GM18519 (cell line): ENCODE data around the gene VPS39.

Experiments used
- ATAC-seq: cut with Tn5 transposase; IDR thresholded peaks from one replicate; pipeline ENCODE4 v1.9.1; 2021; ENCODE audit warnings: mild to moderate bottlenecking, moderate library complexity; ENCODE audit not compliant: unreplicated experiment, low FRiP score

Gene VPS39

DNA sequence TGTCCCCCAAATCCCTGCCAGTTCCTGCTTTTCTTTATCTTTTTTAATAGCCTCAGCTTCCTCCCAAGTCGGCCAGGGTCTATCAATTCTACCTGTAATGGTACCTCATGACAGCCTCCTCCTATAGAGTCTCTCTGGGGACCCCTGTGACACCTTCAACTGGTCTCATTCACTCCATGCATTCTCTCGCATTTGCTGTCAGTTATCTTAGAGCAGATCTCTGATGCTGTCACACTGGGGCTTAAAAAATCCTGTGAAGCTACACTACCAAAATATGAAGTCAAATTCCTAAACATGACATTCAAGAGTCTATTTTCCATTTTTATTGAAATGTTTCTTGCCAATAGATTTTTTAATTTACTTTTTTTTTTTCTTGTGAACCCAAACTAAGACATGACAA, 5.5 kb downstream of the VPS39 start:
- no peak for ATAC-seq

GRCh38 chr15:42201801-42202200, 6.3 kb downstream of the VPS39 start:
- ATAC-seq = no peak

GRCh38 chr15:42199126-42199525, 9.0 kb downstream of the VPS39 start:
- ATAC-seq = no peak

DNA sequence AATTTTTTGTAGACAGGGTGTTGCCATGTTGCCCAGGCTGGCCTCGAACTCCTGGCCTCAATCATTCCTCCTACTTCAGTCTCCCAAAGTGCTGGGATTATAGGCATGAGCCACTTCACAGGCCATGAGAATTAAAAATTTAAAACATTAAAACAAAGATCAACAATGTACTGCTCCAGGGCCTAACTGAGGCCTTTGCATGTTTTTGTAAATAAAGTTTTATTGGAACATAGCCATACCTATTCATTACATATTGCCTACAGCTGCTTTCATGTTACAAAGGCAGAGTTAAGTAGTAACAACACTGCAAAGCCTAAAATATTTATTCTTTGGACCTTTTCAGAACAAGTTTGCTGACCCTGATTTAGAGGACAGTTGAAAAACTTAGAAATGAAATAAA, 9.6 kb downstream of the VPS39 start:
- ATAC-seq = no peak

- ATAC-seq = no peak
Observed at GRCh38 chr15:42194513-42194912, 13.6 kb downstream of the VPS39 start.

- ATAC-seq = no peak
Observed at GRCh38 chr15:42193383-42193782, 14.7 kb downstream of the VPS39 start.

DNA sequence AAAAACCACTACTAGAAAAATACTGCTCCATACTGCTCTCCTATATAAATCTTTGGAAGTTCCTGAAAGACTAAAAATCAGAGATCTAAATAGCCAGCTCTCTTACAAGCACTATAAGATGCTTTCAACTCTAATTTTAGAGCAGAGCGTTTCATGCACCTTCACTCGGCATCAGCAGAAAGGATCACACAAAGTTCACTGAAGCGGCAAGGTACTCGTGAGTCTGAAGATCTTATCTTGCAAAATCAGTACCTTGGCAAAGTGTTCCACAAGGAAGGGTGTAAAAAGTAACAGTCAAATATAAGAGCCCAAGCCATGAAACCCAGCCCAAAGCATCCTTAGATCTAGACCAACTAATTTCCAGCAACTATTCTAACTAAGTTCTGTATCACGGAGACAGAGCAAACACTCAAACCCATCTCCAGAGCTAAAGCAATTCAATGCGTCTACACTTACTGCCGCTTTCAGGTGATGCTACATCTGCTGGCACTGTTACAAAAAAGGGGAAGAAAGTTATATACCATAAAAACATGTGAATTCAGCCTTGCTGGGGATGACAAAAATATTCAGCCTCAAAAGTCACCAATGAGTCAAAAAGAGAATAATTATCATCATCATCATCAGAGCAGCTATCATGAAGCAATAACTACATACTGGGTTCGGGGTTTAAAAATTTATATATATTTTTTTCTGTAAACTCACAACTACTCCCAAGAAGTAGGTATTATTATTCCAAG, 16.3 kb downstream of the VPS39 start:
- ATAC-seq = no peak

DNA sequence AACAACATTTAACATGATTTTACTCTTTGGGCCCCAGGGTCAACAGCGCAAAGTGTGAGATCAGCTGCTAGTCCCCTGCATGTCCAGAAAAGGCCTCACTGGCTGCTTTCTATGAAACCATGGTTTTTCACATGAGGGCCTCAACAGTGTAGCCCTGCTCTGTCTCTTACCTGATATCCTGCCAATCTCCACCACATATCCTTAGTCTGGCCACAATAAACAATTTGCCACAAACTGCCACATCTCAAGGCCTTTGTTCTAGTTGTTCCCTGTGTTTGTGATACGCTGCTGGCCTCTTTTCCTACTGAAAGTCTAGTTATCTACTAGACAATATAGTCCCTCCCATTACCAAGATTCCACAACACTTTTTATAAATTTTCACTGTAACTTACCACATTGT, 17.7 kb downstream of the VPS39 start:
- no peak for ATAC-seq

DNA sequence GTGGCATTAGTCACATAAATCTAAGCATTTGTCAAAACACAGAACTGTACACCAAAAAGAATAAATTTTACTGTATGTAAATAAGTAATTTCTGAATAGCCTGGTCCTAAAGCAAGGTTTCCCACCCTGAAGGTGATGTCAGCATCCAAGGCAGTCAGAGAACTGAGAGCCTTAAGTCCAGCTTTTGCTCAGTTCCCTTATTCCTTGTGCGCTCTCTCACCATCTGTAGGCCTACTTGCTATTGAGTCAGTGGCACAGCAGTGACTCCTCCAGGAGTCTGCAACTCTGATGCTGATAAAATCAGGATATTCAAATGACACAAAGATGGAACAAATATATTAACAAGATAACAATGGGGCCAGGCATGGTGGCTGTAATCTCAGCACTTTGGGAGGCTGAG, 22.3 kb downstream of the VPS39 start:
- ATAC-seq = no peak

- ATAC-seq = no peak
Observed at GRCh38 chr15:42184736-42185135, 23.4 kb downstream of the VPS39 start.

DNA sequence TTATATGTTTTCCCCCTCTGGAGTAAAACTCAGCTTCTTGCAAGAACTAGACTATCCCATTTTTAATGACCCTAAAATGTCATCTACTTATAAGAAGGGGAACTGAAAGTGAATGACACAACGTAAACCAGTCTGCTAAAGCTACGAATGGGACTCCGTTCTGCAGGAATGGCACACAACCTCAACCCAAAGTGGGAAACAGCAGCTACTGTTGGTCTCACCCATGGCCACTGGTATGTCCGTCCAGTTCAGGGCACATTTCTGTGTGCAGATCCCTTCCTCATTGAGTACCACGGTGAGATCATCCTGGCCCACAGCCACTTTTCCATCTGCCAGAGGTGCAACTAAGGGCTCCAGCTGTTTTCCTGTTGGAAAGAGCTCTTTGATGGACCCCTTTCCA, 23.8 kb downstream of the VPS39 start:
- no peak for ATAC-seq

GRCh38 chr15:42182961-42183360, 25.1 kb downstream of the VPS39 start:
- ATAC-seq = no peak

DNA sequence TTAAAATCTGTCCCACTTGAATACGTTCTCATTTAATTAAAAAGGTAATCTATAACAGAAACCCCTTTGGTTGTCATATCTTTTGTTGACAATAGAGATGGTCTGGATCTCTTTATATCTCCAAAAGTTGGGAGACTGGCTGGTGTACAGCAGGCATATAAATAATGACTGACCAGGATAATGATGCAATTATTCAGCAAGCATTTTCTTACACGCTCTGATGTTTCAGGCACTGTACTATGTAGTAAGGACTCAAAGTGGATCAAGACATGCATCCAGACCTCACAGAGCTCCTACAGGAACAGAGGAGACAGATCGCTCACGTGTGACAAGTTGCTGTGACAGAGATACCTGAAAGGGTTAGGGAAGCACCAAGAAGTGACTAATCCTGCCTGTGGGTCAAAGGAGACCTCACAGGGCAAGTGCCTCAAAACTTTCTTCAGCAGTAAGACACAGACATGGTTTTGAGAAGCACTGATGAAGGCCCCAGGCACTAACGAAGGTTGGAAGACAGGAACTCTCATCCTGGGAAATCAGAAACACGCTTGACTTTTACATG, 25.7 kb downstream of the VPS39 start:
- ATAC-seq = no peak

DNA sequence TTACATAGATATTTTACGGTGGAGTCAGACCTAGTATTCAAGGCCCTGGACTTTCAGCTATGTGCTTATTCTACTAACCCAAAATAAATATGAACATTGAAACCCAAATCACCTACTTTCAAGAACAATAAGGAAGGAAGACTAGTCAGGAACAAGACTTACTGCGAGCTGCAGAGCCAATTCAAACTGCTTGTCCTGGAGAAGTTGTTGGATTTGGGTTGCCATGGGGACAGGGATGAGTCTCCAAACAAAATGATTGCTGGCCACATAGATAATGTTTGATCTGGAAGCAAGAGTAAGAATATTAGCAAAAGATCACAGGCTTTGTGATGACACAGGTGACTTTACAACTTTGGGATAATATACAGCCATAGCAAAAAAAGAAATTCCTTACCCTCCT, 30.0 kb downstream of the VPS39 start:
- no peak for ATAC-seq

DNA sequence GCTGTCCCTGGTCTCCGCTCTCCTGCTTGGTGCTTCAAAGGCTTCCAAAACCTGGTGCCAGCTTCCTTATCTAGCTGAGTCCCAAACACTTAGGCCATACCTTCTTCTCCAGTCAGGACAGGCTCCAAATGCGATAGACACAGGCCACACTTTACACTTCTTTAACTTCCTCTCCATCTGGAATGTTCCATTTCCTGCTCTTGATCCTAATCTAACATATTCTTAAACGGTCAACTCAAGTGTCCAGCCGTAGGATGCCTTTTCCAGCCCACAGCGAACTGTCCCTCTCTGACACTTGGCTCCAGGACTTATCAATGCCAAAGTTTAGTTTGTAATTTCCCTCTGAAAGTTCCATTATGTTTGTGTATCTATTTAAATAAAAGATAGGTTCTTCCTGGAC, 32.4 kb downstream of the VPS39 start:
- no peak for ATAC-seq

GRCh38 chr15:42172475-42172874, 35.6 kb downstream of the VPS39 start:
- no peak for ATAC-seq

DNA sequence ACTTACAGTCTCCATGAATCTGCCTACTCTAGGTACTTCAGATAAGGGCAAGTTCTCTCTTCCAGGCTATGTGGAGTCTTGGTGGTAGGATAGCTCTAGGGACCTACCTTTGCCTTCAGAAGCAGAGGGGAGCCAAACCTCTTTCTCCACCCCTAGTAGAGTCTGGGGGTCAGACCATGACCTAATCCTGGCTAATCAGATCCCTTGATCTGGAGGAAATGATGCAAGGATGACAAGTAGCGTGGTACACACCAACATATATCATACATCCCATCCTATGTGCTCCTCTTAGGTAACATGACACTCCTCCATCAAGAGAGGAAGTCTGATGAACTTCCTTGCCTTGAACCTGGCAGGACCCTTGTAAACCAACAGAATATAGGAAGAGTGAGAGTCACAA, 36.3 kb downstream of the VPS39 start:
- no peak for ATAC-seq

DNA sequence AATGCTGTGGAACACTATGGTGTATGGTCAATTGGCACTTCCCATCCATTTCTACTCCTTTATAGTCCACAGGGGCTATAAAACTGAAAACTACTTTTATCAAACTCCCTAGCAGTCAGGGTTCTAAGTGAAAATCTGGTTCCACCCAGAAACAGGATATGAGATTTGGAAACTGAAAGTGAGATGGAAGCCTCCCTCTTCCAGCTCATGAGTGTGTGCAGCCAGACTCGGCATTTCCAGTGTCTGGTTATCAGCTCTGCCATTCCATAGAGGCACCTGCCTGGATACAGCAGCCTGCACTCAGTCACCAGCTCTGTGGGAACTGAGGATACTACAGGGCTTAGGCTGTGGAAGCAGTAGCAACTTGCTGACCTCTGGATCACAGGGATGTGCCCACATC, 37.0 kb downstream of the VPS39 start:
- no peak for ATAC-seq

GRCh38 chr15:42166225-42166940, 41.7 kb downstream of the VPS39 start:
- ATAC-seq = no peak

DNA sequence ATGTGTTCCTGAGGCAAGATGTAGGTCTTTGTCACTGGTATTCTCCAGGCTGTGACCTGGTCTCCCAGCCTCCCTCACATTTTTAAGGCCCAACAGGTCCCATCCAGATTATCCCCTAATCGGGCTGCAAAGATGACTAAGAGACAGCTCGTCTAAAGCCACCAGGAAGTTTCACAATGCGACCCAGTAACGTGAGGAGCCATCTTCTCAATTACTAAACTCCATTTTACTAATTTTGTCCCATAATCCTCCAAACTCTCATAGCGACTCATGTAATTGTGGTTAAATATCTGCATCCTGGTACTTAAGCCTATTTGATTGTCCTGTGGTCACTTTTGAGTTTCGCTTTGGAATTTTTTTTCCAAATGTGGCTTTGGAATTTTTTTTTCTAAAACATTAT, 43.0 kb downstream of the VPS39 start:
- ATAC-seq = no peak

DNA sequence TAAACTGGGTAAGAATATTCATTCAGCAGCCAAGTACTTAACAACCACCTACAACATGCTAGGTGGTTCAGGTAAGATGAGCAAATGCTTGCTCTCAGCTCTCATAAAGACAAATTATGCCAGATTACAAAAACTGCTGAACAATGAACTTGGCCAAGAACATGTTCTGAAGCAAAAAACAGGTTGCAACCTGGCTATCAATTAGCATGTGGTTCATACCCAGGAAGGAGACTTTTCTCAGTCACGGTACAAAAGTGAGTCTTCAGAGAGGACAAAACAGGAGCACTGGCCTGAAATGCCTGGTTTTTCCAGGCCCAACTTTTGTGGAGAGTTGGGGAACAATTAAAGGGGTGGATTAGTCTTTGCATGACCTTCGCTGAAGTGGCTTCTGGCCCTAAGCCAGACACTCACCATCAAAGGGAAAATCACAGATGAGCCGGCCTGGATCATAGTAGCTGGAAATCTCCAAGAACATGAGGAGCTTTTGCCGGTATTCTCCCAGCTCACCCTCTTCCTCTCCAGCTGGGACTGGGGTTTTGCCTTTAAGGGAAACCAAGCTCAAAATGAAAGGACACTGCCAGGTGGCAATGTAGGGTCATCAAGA, 44.1 kb downstream of the VPS39 start:
- ATAC-seq = no peak

GRCh38 chr15:42163291-42163690, 44.8 kb downstream of the VPS39 start:
- ATAC-seq = no peak
